ENCODE measurements around the gene MCCD1.

The MCCD1 gene

DNA sequence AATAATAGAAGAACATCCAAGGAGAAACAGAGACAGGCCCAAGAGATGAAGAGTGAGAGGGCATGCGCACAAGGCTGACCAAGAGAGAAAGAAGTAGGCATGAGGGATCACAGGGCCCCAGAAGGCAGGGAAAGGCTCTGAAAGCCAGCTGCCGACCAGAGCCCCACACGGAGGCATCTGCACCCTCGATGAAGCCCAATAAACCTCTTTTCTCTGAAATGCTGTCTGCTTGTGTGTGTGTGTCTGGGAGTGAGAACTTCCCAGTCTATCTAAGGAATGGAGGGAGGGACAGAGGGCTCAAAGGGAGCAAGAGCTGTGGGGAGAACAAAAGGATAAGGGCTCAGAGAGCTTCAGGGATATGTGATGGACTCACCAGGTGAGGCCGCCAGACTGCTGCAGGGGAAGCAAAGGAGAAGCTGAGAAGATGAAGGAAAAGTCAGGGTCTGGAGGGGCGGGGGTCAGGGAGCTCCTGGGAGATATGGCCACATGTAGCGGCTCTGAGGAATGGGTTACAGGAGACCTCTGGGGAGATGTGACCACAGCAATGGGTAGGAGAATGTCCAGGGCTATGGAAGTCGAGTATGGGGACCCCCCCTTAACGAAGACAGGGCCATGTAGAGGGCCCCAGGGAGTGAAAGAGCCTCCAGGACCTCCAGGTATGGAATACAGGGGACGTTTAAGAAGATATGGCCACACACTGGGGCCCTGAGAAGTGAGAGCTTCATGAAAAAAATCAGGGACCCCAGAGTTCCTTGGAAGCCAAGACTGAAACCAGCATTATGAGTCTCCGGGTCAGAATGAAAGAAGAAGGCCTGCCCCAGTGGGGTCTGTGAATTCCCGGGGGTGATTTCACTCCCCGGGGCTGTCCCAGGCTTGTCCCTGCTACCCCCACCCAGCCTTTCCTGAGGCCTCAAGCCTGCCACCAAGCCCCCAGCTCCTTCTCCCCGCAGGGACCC, 45.6 kb downstream of the MCCD1 start:
- no peak overlapping the region for H3K4me3 ChIP-seq (ENCODE audit: low read length)
- DNase-seq (ENCODE audit: low read depth), result no peak
- TF ChIP-seq, protein P1, sequence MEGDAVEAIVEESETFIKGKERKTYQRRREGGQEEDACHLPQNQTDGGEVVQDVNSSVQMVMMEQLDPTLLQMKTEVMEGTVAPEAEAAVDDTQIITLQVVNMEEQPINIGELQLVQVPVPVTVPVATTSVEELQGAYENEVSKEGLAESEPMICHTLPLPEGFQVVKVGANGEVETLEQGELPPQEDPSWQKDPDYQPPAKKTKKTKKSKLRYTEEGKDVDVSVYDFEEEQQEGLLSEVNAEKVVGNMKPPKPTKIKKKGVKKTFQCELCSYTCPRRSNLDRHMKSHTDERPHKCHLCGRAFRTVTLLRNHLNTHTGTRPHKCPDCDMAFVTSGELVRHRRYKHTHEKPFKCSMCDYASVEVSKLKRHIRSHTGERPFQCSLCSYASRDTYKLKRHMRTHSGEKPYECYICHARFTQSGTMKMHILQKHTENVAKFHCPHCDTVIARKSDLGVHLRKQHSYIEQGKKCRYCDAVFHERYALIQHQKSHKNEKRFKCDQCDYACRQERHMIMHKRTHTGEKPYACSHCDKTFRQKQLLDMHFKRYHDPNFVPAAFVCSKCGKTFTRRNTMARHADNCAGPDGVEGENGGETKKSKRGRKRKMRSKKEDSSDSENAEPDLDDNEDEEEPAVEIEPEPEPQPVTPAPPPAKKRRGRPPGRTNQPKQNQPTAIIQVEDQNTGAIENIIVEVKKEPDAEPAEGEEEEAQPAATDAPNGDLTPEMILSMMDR (conservative IDR thresholded peaks at IDR 0.05; ENCODE audit: low read depth, low read length), result no peak

DNA sequence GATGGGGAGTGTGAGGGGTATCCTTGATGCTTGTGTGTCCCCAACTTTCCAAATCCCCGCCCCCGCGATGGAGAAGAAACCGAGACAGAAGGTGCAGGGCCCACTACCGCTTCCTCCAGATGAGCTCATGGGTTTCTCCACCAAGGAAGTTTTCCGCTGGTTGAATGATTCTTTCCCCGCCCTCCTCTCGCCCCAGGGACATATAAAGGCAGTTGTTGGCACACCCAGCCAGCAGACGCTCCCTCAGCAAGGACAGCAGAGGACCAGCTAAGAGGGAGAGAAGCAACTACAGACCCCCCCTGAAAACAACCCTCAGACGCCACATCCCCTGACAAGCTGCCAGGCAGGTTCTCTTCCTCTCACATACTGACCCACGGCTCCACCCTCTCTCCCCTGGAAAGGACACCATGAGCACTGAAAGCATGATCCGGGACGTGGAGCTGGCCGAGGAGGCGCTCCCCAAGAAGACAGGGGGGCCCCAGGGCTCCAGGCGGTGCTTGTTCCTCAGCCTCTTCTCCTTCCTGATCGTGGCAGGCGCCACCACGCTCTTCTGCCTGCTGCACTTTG, 46.7 kb downstream of the MCCD1 start, which contains the start of gene TNF:
Gene TNF, plus strand, starts transcription at position 231 of the 567 bp plus-strand sequence. Its CDS starts 177 bp downstream, at position 408.
- TF ChIP-seq, protein P1 (conservative IDR thresholded peaks at IDR 0.05; ENCODE audit: low read depth, low read length), result no peak
- DNase-seq (ENCODE audit: low read depth), result no peak
- no peak within 1 kb of the TSS for H3K4me3 ChIP-seq (ENCODE audit: low read length)

DNA sequence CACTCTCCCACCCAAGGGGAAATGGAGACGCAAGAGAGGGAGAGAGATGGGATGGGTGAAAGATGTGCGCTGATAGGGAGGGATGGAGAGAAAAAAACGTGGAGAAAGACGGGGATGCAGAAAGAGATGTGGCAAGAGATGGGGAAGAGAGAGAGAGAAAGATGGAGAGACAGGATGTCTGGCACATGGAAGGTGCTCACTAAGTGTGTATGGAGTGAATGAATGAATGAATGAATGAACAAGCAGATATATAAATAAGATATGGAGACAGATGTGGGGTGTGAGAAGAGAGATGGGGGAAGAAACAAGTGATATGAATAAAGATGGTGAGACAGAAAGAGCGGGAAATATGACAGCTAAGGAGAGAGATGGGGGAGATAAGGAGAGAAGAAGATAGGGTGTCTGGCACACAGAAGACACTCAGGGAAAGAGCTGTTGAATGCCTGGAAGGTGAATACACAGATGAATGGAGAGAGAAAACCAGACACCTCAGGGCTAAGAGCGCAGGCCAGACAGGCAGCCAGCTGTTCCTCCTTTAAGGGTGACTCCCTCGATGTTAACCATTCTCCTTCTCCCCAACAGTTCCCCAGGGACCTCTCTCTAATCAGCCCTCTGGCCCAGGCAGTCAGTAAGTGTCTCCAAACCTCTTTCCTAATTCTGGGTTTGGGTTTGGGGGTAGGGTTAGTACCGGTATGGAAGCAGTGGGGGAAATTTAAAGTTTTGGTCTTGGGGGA, 47.4 kb downstream of the MCCD1 start:
- DNase-seq (ENCODE audit: low read depth), result no peak
- TF ChIP-seq, protein P1 (conservative IDR thresholded peaks at IDR 0.05; ENCODE audit: low read depth, low read length), result no peak
- H3K4me3 ChIP-seq (ENCODE audit: low read length), result no peak overlapping the region

DNA sequence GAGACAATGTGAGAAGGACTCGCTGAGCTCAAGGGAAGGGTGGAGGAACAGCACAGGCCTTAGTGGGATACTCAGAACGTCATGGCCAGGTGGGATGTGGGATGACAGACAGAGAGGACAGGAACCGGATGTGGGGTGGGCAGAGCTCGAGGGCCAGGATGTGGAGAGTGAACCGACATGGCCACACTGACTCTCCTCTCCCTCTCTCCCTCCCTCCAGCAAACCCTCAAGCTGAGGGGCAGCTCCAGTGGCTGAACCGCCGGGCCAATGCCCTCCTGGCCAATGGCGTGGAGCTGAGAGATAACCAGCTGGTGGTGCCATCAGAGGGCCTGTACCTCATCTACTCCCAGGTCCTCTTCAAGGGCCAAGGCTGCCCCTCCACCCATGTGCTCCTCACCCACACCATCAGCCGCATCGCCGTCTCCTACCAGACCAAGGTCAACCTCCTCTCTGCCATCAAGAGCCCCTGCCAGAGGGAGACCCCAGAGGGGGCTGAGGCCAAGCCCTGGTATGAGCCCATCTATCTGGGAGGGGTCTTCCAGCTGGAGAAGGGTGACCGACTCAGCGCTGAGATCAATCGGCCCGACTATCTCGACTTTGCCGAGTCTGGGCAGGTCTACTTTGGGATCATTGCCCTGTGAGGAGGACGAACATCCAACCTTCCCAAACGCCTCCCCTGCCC, 48.3 kb downstream of the MCCD1 start:
- DNase-seq (ENCODE audit: low read depth), result no peak
- no peak overlapping the region for H3K4me3 ChIP-seq (ENCODE audit: low read length)
- TF ChIP-seq, protein P1 (conservative IDR thresholded peaks at IDR 0.05; ENCODE audit: low read depth, low read length), result no peak

DNA sequence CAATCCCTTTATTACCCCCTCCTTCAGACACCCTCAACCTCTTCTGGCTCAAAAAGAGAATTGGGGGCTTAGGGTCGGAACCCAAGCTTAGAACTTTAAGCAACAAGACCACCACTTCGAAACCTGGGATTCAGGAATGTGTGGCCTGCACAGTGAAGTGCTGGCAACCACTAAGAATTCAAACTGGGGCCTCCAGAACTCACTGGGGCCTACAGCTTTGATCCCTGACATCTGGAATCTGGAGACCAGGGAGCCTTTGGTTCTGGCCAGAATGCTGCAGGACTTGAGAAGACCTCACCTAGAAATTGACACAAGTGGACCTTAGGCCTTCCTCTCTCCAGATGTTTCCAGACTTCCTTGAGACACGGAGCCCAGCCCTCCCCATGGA, 48.8 kb downstream of the MCCD1 start:
- H3K4me3 ChIP-seq (ENCODE audit: low read length), result no peak overlapping the region
- no peak for DNase-seq (ENCODE audit: low read depth)
- TF ChIP-seq, protein P1 (conservative IDR thresholded peaks at IDR 0.05; ENCODE audit: low read depth, low read length), result no peak

DNA sequence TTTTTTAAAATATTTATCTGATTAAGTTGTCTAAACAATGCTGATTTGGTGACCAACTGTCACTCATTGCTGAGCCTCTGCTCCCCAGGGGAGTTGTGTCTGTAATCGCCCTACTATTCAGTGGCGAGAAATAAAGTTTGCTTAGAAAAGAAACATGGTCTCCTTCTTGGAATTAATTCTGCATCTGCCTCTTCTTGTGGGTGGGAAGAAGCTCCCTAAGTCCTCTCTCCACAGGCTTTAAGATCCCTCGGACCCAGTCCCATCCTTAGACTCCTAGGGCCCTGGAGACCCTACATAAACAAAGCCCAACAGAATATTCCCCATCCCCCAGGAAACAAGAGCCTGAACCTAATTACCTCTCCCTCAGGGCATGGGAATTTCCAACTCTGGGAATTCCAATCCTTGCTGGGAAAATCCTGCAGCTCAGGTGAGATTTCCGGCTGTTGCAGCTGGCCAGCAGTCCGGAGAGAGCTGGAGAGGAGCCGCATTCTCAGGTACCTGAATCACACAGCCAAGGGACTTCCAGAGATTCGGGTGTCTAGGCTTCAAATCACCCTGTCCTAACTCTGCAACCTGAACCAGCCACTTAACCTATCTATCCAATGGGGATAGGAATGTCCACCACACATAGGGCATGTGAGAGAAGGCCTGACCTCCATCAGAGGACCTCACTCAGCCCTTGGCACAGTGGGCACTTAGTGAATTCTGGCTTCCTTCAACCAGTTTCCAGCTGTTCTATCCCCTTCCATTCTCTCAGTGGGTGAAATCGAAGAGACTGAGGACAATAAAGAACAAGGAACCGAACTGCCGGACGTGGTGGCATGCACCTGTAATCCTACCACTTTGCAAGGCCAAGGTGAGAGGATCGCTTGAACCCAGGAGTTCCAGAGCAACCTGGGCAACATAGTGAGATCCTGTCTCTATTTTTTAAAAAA, 49.7 kb downstream of the MCCD1 start:
- H3K4me3 ChIP-seq (ENCODE audit: low read length), result no peak overlapping the region

More for the DNA sequence above, 49.7 kb downstream of the MCCD1 start:
- TF ChIP-seq, protein P1 (conservative IDR thresholded peaks at IDR 0.05; ENCODE audit: low read depth, low read length), result no peak
- DNase-seq (ENCODE audit: low read depth), result no peak
